ENCODE measurements around the gene PINLYP.
A peak's percentile ranks its signal among the peaks of the same experiment; 100 is the strongest.

The PINLYP gene

GRCh38 chr19:43592800-43593350 is 17.3 kb downstream of the PINLYP start:
- Histone ChIP-seq H3K36me3 (ENCODE audit: insufficient read depth, insufficient read length, low read length) (peaks cover 48% of the 10 kb centered on the region), H3K4me1 (ENCODE audit: insufficient read depth, insufficient read length) (peaks cover 5% of the 10 kb centered on the region)
- DNase-seq (ENCODE audit: low read depth, low spot score), result no peak

GRCh38 chr19:43594081-43594697 is 18.6 kb downstream of the PINLYP start:
- Histone ChIP-seq H3K9me3 (ENCODE audit: insufficient read depth, low read length) (no peaks in the 10 kb centered on the region), H3K9ac (ENCODE audit: insufficient read length, low read depth) (no peak overlapping the region), H3K36me3 (ENCODE audit: insufficient read depth, insufficient read length, low read length) (peaks cover 55% of the 10 kb centered on the region), H3K27me3 (ENCODE audit: insufficient read depth, insufficient read length) (no peaks in the 10 kb centered on the region), H3K4me3 (ENCODE audit: insufficient read length, low read depth) (no peak overlapping the region), H3K4me1 (ENCODE audit: insufficient read depth, insufficient read length) (peaks cover 5% of the 10 kb centered on the region)
- TF ChIP-seq SUZ12 (IDR thresholded peaks at IDR 0.05; ENCODE audit: extremely low read depth, insufficient read depth, insufficient read length) (no peak), ZNF274 (IDR thresholded peaks at IDR 0.05; ENCODE audit: low read depth, low read length) (no peak), YY1 (IDR thresholded peaks at IDR 0.05; ENCODE audit: insufficient read depth, insufficient read length) (no peak)
- DNase-seq (ENCODE audit: low read depth, low spot score), result no peak

More at GRCh38 chr19:43592800-43593350, 17.3 kb downstream of the PINLYP start:
- H3K9me3 ChIP-seq (ENCODE audit: insufficient read depth, low read length), result no peaks in the 10 kb centered on the region
- no peak overlapping the region for H3K4me3 ChIP-seq (ENCODE audit: insufficient read length, low read depth)
- TF ChIP-seq SUZ12 (IDR thresholded peaks at IDR 0.05; ENCODE audit: extremely low read depth, insufficient read depth, insufficient read length), result no peak
- TF ChIP-seq YY1 (IDR thresholded peaks at IDR 0.05; ENCODE audit: insufficient read depth, insufficient read length), result no peak
- TF ChIP-seq ZNF274 (IDR thresholded peaks at IDR 0.05; ENCODE audit: low read depth, low read length), result no peak
- H3K27me3 ChIP-seq (ENCODE audit: insufficient read depth, insufficient read length), result no peaks in the 10 kb centered on the region
- no peak overlapping the region for H3K9ac ChIP-seq (ENCODE audit: insufficient read length, low read depth)

DNA sequence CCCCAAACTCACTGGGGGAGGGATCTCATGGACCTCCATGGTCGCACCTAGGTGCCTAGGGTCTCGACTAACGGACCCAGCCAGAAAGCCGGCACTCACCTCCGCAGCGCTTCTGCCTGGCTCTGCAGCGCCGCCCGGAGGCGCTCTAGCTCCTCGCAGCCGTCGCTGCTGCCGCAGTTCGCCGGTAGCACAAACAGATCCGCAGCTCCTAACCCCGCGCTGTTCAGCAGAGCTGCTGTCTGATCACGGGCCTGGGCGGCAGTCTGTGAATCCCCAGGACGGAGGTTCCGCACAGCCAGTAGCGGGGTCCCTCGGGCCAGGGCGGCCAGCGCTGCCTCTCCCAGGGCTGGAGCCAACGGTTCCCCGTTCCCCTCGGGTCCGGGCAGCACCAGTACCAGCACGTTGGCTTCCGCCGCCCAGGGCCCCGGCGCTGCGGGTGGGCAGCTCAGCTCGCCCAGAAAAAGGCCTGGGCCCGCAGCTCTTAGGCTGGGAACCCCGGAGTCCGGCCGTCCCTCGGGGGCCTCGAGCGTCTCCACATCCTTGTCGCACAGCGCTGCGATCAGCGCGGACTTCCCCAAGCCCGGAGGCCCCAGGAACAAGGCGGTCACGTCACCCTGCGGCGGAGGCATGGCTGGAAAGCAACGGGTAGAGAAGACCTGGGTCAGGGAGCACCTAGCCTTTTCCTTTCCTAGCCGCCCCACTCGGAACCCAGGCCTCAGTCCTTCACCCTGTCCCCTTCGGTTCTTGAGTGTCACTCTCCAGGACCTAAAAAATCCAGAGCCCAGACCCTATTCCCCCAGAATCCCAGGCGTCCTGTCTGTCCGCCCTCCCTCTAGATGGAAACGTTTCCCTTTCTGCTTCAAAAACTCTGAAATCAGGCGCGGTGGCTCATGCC is 19.4 kb downstream of the PINLYP start:
- H3K27me3 ChIP-seq (ENCODE audit: insufficient read depth, insufficient read length), result no peaks in the 10 kb centered on the region

GRCh38 chr19:43595605-43595998 is 20.0 kb downstream of the PINLYP start:
- no peak for TF ChIP-seq YY1 (IDR thresholded peaks at IDR 0.05; ENCODE audit: insufficient read depth, insufficient read length)
- TF ChIP-seq SUZ12 (IDR thresholded peaks at IDR 0.05; ENCODE audit: extremely low read depth, insufficient read depth, insufficient read length), result no peak
- TF ChIP-seq ZNF274 (IDR thresholded peaks at IDR 0.05; ENCODE audit: low read depth, low read length), result no peak
- Histone ChIP-seq H3K36me3 (ENCODE audit: insufficient read depth, insufficient read length, low read length) (peaks cover 61% of the 10 kb centered on the region), H3K9me3 (ENCODE audit: insufficient read depth, low read length) (no peaks in the 10 kb centered on the region), H3K4me3 (ENCODE audit: insufficient read length, low read depth) (peak overlapping the region; percentile 69), H3K27me3 (ENCODE audit: insufficient read depth, insufficient read length) (no peaks in the 10 kb centered on the region), H3K4me1 (ENCODE audit: insufficient read depth, insufficient read length) (peaks cover 5% of the 10 kb centered on the region), H3K9ac (ENCODE audit: insufficient read length, low read depth) (peak overlapping the region; percentile 88)
- DNase-seq (ENCODE audit: low read depth, low spot score), result no peak

More for the DNA sequence above, 19.4 kb downstream of the PINLYP start:
- Histone ChIP-seq H3K36me3 (ENCODE audit: insufficient read depth, insufficient read length, low read length) (peaks cover 62% of the 10 kb centered on the region), H3K9ac (ENCODE audit: insufficient read length, low read depth) (peak overlapping the region; percentile 88), H3K4me1 (ENCODE audit: insufficient read depth, insufficient read length) (peaks cover 5% of the 10 kb centered on the region), H3K9me3 (ENCODE audit: insufficient read depth, low read length) (no peaks in the 10 kb centered on the region), H3K4me3 (ENCODE audit: insufficient read length, low read depth) (peak overlapping the region; percentile 69)
- peak; percentile 52 for DNase-seq (ENCODE audit: low read depth, low spot score)
- no peak for TF ChIP-seq SUZ12 (IDR thresholded peaks at IDR 0.05; ENCODE audit: extremely low read depth, insufficient read depth, insufficient read length)
- no peak for TF ChIP-seq YY1 (IDR thresholded peaks at IDR 0.05; ENCODE audit: insufficient read depth, insufficient read length)
- TF ChIP-seq ZNF274 (IDR thresholded peaks at IDR 0.05; ENCODE audit: low read depth, low read length), result no peak

- Histone ChIP-seq H3K4me3 (ENCODE audit: insufficient read length, low read depth) (peak within 1 kb of the TSS; percentile 79), H3K9me3 (ENCODE audit: insufficient read depth, low read length) (no peaks in the 10 kb centered on the region), H3K36me3 (ENCODE audit: insufficient read depth, insufficient read length, low read length) (peaks cover 61% of the 10 kb centered on the region), H3K4me1 (ENCODE audit: insufficient read depth, insufficient read length) (peaks cover 5% of the 10 kb centered on the region), H3K27me3 (ENCODE audit: insufficient read depth, insufficient read length) (no peaks in the 10 kb centered on the region), H3K9ac (ENCODE audit: insufficient read length, low read depth) (peak within 1 kb of the TSS; percentile 88)
- peak; percentile 97 for DNase-seq (ENCODE audit: low read depth, low spot score)
- TF ChIP-seq SUZ12 (IDR thresholded peaks at IDR 0.05; ENCODE audit: extremely low read depth, insufficient read depth, insufficient read length) (no peak), YY1 (IDR thresholded peaks at IDR 0.05; ENCODE audit: insufficient read depth, insufficient read length) (no peak), ZNF274 (IDR thresholded peaks at IDR 0.05; ENCODE audit: low read depth, low read length) (no peak)
Measured at GRCh38 chr19:43595999-43596841, 20.6 kb downstream of the PINLYP start, which contains the start of the genes IRGQ and ZNF576. TSS of gene IRGQ (minus strand) at chr19:43596134. CDS start at chr19:43595338, 796 bp downstream. TSS of gene ZNF576 (plus strand) at chr19:43596595. CDS start at chr19:43597109, 514 bp downstream.

DNA sequence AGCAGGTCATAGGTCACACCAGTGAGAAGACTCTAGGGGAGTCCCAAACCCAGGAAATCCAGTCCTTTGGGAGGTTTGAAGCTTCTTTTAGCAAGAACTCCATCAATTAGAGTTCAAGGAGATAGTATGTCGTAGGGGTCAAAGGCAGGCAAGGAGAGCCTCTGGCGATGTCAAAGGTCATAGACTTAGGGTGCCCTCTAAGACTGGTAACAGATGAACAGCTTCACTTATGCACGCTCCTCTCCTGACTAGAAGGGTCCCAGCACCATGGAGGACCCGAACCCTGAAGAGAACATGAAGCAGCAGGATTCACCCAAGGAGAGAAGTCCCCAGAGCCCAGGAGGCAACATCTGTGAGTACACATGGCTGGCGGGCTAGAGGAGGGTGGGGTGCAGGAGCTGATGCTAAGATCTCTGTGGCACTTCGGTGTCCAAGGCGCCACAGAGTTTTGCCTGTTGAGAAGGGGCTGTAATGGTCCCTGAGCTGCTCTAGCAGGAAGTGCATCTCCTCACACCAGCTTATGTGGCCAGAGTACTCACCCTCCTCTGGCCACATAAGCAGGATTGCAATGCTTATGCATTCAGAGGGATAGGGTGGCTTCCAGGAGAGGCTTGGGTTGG is 21.4 kb downstream of the PINLYP start:
- peak overlapping the region; percentile 84 for H3K9ac ChIP-seq (ENCODE audit: insufficient read length, low read depth)
- H3K9me3 ChIP-seq (ENCODE audit: insufficient read depth, low read length), result no peaks in the 10 kb centered on the region
- no peak for DNase-seq (ENCODE audit: low read depth, low spot score)
- TF ChIP-seq YY1 (IDR thresholded peaks at IDR 0.05; ENCODE audit: insufficient read depth, insufficient read length), result no peak
- no peak for TF ChIP-seq ZNF274 (IDR thresholded peaks at IDR 0.05; ENCODE audit: low read depth, low read length)
- no peaks in the 10 kb centered on the region for H3K27me3 ChIP-seq (ENCODE audit: insufficient read depth, insufficient read length)
- peaks cover 5% of the 10 kb centered on the region for H3K4me1 ChIP-seq (ENCODE audit: insufficient read depth, insufficient read length)
- peaks cover 58% of the 10 kb centered on the region for H3K36me3 ChIP-seq (ENCODE audit: insufficient read depth, insufficient read length, low read length)
- peak overlapping the region; percentile 79 for H3K4me3 ChIP-seq (ENCODE audit: insufficient read length, low read depth)
